HepG2 (cell line): ENCODE data around the gene SAPCD1. TPM values are rescaled to one million over a fixed set of nuclear protein-coding genes. Genes with fewer than 3 reads are reported as not detected.

Experiments used
- CC2D1A ChIP-seq: sonication (generic); formaldehyde crosslinking; IDR thresholded peaks from 2 replicates; pipeline ENCODE4 v1.8.1; 2023; ENCODE audit warnings: mild to moderate bottlenecking, missing genetic modification reagents
- DNMT1 ChIP-seq: sonication (generic); formaldehyde crosslinking; IDR thresholded peaks from 2 replicates; pipeline ENCODE4 v1.5.1; 2020; ENCODE audit warnings: mild to moderate bottlenecking, missing genetic modification reagents
- GFI1 ChIP-seq: sonication (generic); formaldehyde crosslinking; IDR thresholded peaks from 2 replicates; pipeline ENCODE4 v1.5.0; 2020; ENCODE audit warnings: missing genetic modification reagents, mild to moderate bottlenecking, borderline replicate concordance
- IRF2 ChIP-seq: IDR thresholded peaks from 2 replicates; pipeline ENCODE4 v1.6.1; 2018; ENCODE audit warnings: missing genetic modification reagents, missing compliant biosample characterization
- MED1 ChIP-seq: sonication (generic); formaldehyde crosslinking; IDR thresholded peaks from 2 replicates; pipeline ENCODE4 v1.4.0; 2020; ENCODE audit warnings: missing genetic modification reagents
- NCOA1 ChIP-seq: sonication (generic); formaldehyde crosslinking; IDR thresholded peaks from 2 replicates; pipeline ENCODE4 v1.9.0; 2021; ENCODE audit warnings: missing genetic modification reagents
- NR2F6 ChIP-seq, 2 experiments: IDR thresholded peaks; 2 replicates each; pipeline ENCODE4 v1.6.1; 2016; ENCODE audit warnings: antibody characterized with exemption in 1 of 2, mild to moderate bottlenecking in 1 of 2
- SMAD9 ChIP-seq: sonication (generic); formaldehyde crosslinking; IDR thresholded peaks from 2 replicates; pipeline ENCODE4 v1.5.1; 2020; ENCODE audit warnings: mild to moderate bottlenecking, missing genetic modification reagents
- SP1 ChIP-seq, 2 experiments: fragments of 450-650 bp in 1 of 2; sonication (generic) in 1 of 2; formaldehyde crosslinking in 1 of 2; IDR thresholded peaks; 2 replicates each; pipeline versions ENCODE4 v1.4.0 to v1.6.1; 2016 to 2020; ENCODE audit warnings: missing genetic modification reagents in 1 of 2
- SP4 ChIP-seq: sonication (generic); formaldehyde crosslinking; IDR thresholded peaks from 2 replicates; pipeline ENCODE4 v1.8.1; 2023; ENCODE audit warnings: mild to moderate bottlenecking, missing genetic modification reagents
- TOE1 ChIP-seq: sonication (generic); formaldehyde crosslinking; IDR thresholded peaks from 2 replicates; pipeline ENCODE4 v1.4.0; 2020; ENCODE audit warnings: mild to moderate bottlenecking, missing genetic modification reagents
- ZBED4 ChIP-seq: sonication (generic); formaldehyde crosslinking; IDR thresholded peaks from 2 replicates; pipeline ENCODE4 v1.4.0; 2020; ENCODE audit warnings: missing genetic modification reagents, borderline replicate concordance
- ZBTB14 ChIP-seq: sonication (generic); formaldehyde crosslinking; IDR thresholded peaks from 2 replicates; pipeline ENCODE4 v1.4.0; 2020; ENCODE audit warnings: missing genetic modification reagents
- ZBTB2 ChIP-seq: sonication (generic); formaldehyde crosslinking; IDR thresholded peaks from 2 replicates; pipeline ENCODE4 v1.8.0; 2022; ENCODE audit warnings: low read depth, missing genetic modification reagents
- ZFP91 ChIP-seq: sonication (generic); formaldehyde crosslinking; IDR thresholded peaks from 2 replicates; pipeline ENCODE4 v1.9.0; 2022; ENCODE audit warnings: missing genetic modification reagents, mild to moderate bottlenecking, borderline replicate concordance
- ZNF383 ChIP-seq: sonication (generic); formaldehyde crosslinking; IDR thresholded peaks from 2 replicates; pipeline ENCODE4 v1.4.0; 2020; ENCODE audit warnings: missing genetic modification reagents, mild to moderate bottlenecking, borderline replicate concordance
- ZNF572 ChIP-seq: sonication (generic); formaldehyde crosslinking; IDR thresholded peaks from 2 replicates; pipeline ENCODE4 v1.5.1; 2020; ENCODE audit warnings: mild to moderate bottlenecking, missing genetic modification reagents
- ZNF614 ChIP-seq: IDR thresholded peaks from 2 replicates; pipeline ENCODE4 v1.6.1; 2018; ENCODE audit warnings: missing biosample characterization, missing genetic modification reagents, inconsistent platforms, borderline replicate concordance
- polyA plus RNA-seq, 8 experiments: library from polyadenylated mRNA; depleted of rRNA in 3 of 8; stranded (reverse) in 7 of 8; unstranded in 1 of 8; fragments of >200 nt; fragmentation: Illumina TruSeq in 4 of 8; extraction: Trizol in 4 of 8; gene quantifications; 2 replicates each; pipeline versions ENCODE4 v1.2.1 to v1.2.3, GENCODE V29; 2011 to 2016; ENCODE audit warnings: low read depth in 4 of 8, missing spikeins in 1 of 8, mixed read lengths in 1 of 8; ENCODE audit not compliant: insufficient read depth in 1 of 8
- total RNA-seq, 5 experiments: library from RNA; depleted of rRNA; stranded (reverse); fragments of >200 nt; fragmentation: Illumina TruSeq; extraction: Trizol; gene quantifications; 2 replicates each; pipeline ENCODE4 v1.2.3, GENCODE V29; 2016; ENCODE audit warnings: low read depth in 1 of 5

The SAPCD1 gene
- total and polyA plus RNA-seq, 2 of the 13 experiments (the other 11 are each of a cell fraction or from before 2014, with no cell fraction given): 2.5 to 3.9 TPM

- TF ChIP-seq ZBED4 (peak; percentile 79), SP1 (IDR thresholded peaks at IDR 0.05) (no peak), SP1 (CRISPR knock-in tag; IDR thresholded peaks at IDR 0.05) (no peak; the same call in 1 of the 2 replicates), SMAD9 (no peak), NR2F6 (IDR thresholded peaks at IDR 0.05) (peak; percentile 69; the same call in 1 of the 2 replicates), NR2F6 (CRISPR knock-in tag; IDR thresholded peaks at IDR 0.05) (peak; percentile 76), ZNF572 (no peak), ZNF383 (no peak; the same call in 1 of the 2 replicates), SP4 (no peak), TOE1 (CRISPR knock-in tag) (0 out of 2 replicates have a peak, but pooled peaks have one; percentile 91), MED1 (peak; percentile 91), ZNF614 (CRISPR knock-in tag) (peak; percentile 51; the same call in 1 of the 2 replicates), CC2D1A (no peak), DNMT1 (CRISPR knock-in tag) (0 out of 2 replicates have a peak, but pooled peaks have one; percentile 57), GFI1 (CRISPR knock-in tag) (peak; percentile 92), ZFP91 (CRISPR knock-in tag) (peak; percentile 59), ZBTB14 (CRISPR knock-in tag) (peak; percentile 31; the same call in 1 of the 2 replicates), NCOA1 (CRISPR knock-in tag) (peak; percentile 35; the same call in 1 of the 2 replicates), IRF2 (CRISPR knock-in tag) (peak; percentile 56), ZBTB2 (CRISPR knock-in tag) (no peak)
Observed at GRCh38 chr6:31737991-31738979, 24.2 kb upstream of the SAPCD1 start (continued).
